T-helper 1 cell (primary cell): ENCODE results near the gene TMEM185A.
A peak's percentile ranks its signal among the peaks of the same experiment; 100 is the strongest.
"Not testable (repeated sequence)": the region's sequence is repeated elsewhere in the genome, so short reads cannot be mapped to it uniquely, and the experiment has no call there.

Source experiments
- DNase-seq, 5 donors: peaks; one replicate each; pipeline ENCODE4 v3.0.0-alpha.2; 2012 to 2020
- total RNA-seq, 4 donors: gene quantifications; one replicate each; lab custom pipeline; 2026; lab: John Stamatoyannopoulos, UW

The TMEM185A gene
- 5.1 to 6.8 (median 6.1) reads per million in 4 donors for total RNA-seq

- DNase-seq, result peak; percentile 54 to 74 (median 68)
Observed at GRCh38 chrX:149631234-149632165, at the start of gene TMEM185A. Gene TMEM185A (minus strand): TSS chrX:149631792. CDS start chrX:149631580, 212 bp downstream.

GRCh38 chrX:149681182-149681581 is 49.6 kb upstream of the TMEM185A start:
- no peak for DNase-seq

GRCh38 chrX:149679164-149679678 is 47.6 kb upstream of the TMEM185A start:
- not testable (repeated sequence) for DNase-seq

GRCh38 chrX:149675554-149675953 is 44.0 kb upstream of the TMEM185A start:
- not testable (repeated sequence) for DNase-seq

GRCh38 chrX:149675088-149675487 is 43.5 kb upstream of the TMEM185A start:
- not testable (repeated sequence) for DNase-seq

GRCh38 chrX:149660613-149661012 is 29.0 kb upstream of the TMEM185A start:
- DNase-seq, result not testable (repeated sequence)

- DNase-seq, result not testable (repeated sequence)
Observed at GRCh38 chrX:149656260-149656884, 24.8 kb upstream of the TMEM185A start.

- no peak for DNase-seq
Observed at GRCh38 chrX:149652232-149652981, 20.8 kb upstream of the TMEM185A start.

- no peak for DNase-seq
Observed at GRCh38 chrX:149650162-149650561, 18.6 kb upstream of the TMEM185A start.

- DNase-seq, result no peak
Observed at GRCh38 chrX:149648932-149649331, 17.3 kb upstream of the TMEM185A start.

GRCh38 chrX:149647505-149647904 is 15.9 kb upstream of the TMEM185A start:
- DNase-seq, result no peak

- no peak for DNase-seq
Observed at GRCh38 chrX:149643496-149643895, 11.9 kb upstream of the TMEM185A start.

GRCh38 chrX:149641835-149642234 is 10.2 kb upstream of the TMEM185A start:
- DNase-seq, result no peak

- DNase-seq, result no peak
Observed at GRCh38 chrX:149641432-149641831, 9.8 kb upstream of the TMEM185A start.

GRCh38 chrX:149639568-149639967 is 8.0 kb upstream of the TMEM185A start:
- no peak for DNase-seq

- no peak for DNase-seq
Observed at GRCh38 chrX:149638860-149639259, 7.3 kb upstream of the TMEM185A start.

GRCh38 chrX:149633511-149633910 is 1.9 kb upstream of the TMEM185A start:
- no peak for DNase-seq

- DNase-seq, result no peak
Observed at GRCh38 chrX:149630681-149631233, 835 bp downstream of the TMEM185A start.

GRCh38 chrX:149629730-149630387 is 1.7 kb downstream of the TMEM185A start:
- no peak for DNase-seq

- DNase-seq, result no peak
Observed at GRCh38 chrX:149628768-149629167, 2.8 kb downstream of the TMEM185A start.

GRCh38 chrX:149628280-149628679 is 3.3 kb downstream of the TMEM185A start:
- DNase-seq, result no peak

GRCh38 chrX:149626829-149627228 is 4.8 kb downstream of the TMEM185A start:
- DNase-seq, result not testable (repeated sequence)
